ENCODE measurements around the gene PIAS1.

- no peak for TF ChIP-seq CTCF (conservative IDR thresholded peaks at IDR 0.05; ENCODE audit: low read length)
- TF ChIP-seq EZH2phosphoT487 (IDR thresholded peaks at IDR 0.05; ENCODE audit: borderline replicate concordance, low read depth, low read length): no peak
Measured at GRCh38 chr15:68157074-68157473, 103.0 kb downstream of the PIAS1 start.
